Stimulated activated CD4-positive, alpha-beta T cell treated with anti-CD3 and anti-CD28 coated beads, Interleukin-15, amount 100 ng/mL, for 48 hours (primary cell): ENCODE data around the gene SOX8.
"Not testable (repeated sequence)": the region's sequence is repeated elsewhere in the genome, so short reads cannot be mapped to it uniquely, and the experiment has no call there.

Experiments
- DNase-seq, 2 donors: peaks; one replicate each; pipeline ENCODE4 v3.0.0-alpha.2; 2020; ENCODE audit warnings: low read depth in 2 of 2

The SOX8 gene

DNA sequence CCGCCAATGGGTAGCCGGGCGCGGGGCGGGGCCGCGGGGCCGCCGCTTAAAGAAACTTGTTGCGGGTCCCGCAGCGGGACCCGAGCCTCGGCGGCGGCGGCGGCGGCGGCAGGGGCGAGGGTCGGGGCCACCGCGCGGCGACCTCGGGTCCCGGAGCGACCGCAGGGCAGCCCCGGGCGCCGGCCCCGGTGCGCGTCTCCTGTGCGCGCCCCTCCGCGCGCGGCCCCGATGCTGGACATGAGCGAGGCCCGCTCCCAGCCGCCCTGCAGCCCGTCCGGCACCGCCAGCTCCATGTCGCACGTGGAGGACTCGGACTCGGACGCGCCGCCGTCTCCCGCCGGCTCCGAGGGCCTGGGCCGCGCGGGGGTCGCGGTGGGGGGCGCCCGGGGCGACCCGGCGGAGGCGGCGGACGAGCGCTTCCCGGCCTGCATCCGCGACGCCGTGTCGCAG lies at the start of gene SOX8:
Gene SOX8 (plus strand): TSS at position 76 of the 450 bp plus-strand sequence. CDS start 153 bp downstream, at position 229.
- no peak for DNase-seq

DNA sequence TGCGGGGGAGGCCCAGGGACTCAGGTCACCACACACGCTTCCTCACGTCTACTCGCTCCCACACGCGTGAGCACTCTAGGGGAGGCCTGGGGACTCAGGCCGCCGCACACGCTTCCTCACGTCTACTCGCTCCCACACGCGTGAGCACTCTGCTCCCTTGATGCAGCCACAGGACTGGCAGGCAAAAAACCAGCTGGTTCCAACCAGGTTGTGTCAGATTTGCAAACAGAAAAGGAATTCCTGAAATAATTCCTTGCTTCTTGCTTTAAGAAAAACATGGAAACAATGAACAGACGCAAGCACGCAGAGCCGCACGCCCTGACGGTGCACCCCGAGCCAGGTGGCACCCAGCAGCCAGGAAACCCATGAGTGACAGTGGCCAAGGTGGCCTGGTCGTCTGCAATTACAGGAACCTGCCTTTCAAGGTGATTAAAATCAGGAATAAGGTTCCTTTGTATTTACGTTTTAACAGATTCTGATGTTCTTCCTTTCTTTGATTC lies 48.7 kb upstream of the SOX8 start:
- DNase-seq, result no peak

DNA sequence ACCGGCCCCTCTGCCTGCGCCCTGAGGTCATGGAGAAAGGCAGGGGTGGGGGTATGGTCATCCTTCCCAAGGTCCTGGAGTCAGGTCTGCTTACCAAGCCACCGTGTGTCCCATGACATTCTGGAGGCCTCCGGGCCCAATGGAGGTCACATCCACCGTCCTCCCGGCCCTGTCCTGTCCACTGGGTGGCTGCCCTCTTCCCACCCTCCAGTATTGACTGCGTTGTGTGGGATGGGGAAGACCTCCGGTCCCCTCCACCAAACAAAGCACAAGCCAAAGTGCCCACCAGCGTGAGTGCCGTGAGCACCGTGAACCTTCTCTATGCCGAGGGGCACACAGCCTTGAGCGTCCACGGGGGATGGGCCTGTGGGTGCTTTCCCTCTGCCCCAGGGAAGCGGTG lies 48.0 kb upstream of the SOX8 start:
- no peak for DNase-seq

DNA sequence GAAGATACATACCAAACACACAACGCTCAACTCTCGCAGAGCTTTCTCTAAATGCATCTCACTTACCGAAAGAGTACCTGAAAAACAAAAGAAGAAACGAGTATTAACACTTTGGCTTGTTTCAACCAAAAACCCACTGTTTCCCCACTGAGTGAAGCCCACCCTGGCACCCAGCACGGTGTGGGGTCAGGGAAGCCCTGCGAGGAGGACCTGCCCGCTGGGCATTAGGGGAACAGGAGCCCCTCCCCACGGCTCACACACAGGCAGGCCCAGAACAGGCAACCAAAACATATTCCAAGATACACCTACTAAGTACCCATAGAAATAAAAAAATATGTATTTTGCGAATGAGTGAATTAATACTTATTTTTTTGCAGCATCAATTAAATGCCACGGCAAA lies 47.4 kb upstream of the SOX8 start:
- no peak for DNase-seq

DNA sequence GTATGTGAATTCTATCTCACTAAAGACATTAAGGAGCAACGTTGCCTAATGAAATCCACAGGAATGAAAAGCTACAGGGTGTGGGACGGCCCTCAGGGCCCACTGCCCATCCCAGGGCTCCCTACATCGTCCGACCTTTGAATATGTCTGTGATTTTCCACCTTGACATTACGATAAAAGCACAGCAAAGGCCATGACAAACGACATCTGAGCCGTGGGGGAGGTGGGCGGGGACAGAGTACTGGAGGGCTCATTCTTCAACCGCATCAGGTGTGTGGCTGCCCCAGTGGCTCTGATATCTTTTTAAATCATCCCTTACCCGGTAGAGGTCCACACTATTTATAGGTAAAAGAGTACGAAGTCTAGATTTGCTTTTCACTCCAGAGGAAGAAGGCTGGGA lies 45.9 kb upstream of the SOX8 start:
- no peak for DNase-seq

DNA sequence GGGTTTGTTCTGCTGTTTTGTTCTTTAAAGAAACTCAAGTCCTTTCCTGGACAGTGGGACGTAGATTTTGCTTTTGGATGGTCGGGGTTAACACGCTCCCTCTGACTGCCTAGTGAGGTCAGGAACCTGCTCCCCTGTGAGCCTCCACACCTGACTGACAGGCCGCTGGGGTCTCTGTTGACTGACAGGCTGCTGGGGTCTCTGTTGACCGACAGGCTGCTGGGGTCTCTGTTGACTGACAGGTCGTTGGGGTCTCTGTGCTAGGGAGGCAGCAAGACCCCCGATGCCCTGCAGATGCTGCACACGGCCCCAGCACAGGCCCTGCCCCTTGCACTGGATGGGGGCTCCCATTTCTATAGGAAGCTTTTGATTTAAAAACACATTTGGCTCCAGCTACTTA lies 44.3 kb upstream of the SOX8 start:
- no peak for DNase-seq

DNA sequence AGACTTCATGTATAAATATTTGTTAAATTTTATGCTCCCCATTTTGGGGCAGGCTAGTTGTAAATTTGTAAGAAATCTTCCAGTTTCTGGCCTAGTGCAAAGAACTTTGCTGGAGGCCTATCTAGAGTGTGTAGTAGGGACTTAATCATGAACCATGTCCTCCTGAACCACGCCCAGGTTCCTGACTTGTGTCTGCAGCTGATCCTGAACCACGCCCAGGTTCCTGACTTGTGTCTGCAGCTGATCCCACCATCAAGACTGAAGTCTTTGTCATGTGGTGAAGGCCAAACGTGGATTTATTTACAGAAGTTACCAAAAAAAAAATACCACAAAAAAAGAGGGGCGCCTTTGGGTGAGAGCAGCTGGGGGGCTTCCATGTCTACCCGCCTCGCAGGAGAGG lies 43.8 kb upstream of the SOX8 start:
- no peak for DNase-seq

DNA sequence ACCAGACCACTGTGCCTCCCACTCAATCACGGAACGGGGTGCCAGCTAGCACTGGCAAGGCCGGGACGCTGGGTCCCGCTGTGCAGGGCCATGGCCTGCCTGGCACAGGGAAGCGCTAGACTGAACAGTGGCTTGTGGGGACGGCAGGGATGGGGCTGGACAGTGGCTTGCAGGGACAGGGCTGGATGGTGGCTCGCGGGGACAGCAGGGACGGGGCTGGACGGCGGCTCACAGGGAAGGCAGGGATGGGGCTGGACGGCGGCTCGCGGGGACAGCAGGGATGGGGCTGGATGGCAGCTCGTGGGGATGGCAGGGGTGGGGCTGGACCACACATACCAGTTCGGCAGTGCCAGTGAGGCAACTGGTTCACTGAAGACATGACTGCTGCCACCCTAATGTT lies 43.4 kb upstream of the SOX8 start:
- no peak for DNase-seq

DNA sequence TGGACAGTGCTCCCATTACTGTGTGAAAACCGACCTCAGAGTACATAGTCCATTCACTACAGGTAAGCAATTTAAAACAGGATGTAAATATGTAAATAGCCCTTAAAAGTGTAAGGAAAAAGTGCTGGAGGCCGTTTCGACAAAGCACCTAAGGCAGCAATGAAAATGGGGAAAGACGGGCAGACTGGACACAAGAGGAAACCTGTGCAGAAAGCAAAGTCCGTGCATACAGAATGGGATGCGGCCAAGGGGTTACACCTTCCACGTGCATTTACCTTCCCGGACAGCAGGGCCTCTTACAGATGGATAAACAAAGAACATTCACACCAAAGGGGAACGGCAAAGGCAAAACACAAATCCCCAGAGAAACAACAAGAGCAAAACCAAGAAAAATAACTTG lies 42.8 kb upstream of the SOX8 start:
- no peak for DNase-seq

DNA sequence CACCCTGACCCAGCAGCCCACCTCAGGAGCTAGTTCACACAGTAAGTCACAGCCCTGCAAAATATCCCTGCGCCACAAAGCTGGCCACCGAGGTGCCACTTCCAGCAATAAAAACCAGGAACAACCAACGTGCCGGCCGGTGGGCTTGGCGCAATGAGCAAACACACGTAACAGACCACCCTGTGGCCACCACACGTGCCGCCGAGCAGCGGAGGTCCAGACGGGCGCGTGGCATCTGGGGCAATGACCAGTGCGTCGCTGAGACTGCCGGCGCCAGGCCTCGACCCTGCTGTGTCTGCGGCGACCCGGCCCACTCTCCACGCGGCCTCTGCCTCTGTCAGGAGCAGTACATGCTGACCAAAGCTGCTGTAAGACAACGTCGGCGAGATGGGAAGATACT lies 42.3 kb upstream of the SOX8 start:
- DNase-seq, result no peak

DNA sequence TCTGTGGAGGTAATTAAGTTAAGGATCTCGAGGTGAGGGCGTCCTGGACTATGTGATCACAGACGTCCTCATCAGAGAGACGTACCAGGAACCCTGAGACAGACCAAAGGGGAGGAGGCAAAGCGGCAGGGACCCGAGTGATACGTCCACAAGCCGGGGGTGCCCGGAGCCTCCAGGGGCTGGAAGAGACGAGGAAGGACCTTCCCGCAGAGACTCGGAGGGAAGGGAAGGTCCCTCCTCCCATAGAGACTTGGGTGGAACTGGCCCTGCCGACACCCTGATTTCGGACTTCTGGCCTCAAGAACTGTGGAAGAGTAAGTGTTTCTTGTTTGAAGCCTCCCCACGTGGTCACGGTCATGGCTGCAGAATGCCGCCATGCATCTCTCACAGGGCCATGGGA lies 41.6 kb upstream of the SOX8 start:
- no peak for DNase-seq

DNA sequence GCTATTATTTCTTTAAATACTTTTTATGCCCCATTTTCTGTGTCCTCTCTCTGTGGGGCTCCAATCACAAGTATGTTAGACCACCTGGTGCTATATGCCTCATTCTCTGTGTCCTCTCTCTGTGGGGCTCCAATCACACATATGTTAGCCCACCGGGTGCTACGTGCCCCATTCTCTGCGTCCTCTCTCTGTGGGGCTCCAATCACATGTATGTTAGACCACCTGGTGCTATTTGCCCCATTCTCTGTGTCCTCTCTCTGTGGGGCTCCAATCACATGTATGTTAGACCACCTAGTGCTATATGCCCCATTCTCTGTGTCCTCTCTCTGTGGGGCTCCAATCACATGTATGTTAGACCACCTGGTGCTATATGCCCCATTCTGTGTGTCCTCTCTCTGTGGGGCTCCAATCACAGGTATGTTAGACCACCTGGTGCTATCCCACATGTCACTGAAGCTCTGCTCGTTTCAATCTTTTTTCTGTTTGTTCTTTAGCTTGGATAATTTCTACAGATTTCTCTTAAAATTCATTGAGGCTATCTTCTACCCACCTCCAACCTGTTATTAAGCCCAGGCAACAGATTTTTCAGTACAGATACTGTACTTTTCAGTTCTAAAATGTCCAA lies 39.0 kb upstream of the SOX8 start:
- no peak for DNase-seq

DNA sequence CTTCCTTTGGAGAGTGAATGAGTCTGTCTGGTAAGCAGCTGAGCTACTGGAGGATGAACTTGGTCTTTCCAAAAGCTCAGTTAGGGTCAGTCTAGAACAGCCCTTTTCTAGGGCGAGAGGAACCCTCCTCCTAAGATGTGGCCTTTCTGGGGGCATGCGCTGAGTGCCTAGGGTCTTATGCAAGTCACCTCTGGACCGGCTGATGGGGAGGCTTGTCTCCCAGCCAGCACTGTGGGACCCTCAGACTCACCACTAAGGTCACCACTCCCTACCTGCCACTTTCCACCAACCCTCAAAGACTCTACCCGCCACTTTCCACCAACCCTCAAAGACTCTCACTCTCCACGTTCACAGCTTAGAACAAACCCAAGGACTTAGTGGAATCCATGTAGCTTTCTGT lies 37.6 kb upstream of the SOX8 start:
- no peak for DNase-seq

DNA sequence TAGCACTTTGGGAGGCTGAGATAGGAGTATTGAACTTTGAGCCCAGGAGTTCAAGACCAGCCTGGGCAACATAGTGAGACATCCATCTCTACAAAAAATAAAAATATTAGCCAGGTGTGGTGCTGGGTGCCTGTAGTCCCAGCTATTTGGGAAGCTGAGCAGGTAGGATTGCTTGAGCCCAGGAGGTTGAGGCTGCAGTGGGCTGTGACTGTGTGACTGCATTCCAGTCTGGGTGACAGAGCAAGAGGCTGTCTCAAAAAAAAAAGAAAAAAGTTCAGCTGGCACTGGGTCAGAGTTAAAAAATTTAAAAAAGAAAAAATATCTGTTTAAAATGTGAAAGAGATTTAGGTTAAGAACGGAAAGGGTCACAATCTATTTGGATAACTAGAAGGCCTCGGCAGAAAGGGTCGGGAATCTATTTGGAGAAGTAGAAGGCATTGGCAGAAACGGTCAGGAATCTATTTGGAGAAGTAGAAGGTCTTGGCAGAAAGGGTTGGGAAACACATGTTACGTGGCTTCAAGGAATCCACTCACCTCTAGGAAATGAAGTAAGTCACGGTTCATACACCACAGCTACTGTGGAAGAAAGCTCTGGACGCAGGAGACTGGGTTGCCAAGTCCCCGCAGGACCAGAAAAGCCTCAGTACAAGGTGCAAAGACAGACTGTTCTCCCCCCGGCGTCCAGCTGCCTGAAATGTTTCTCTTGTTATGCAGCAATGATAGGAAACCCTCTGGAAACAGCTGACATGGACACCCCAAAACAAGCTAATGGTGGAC lies 36.1 kb upstream of the SOX8 start:
- DNase-seq, result no peak

DNA sequence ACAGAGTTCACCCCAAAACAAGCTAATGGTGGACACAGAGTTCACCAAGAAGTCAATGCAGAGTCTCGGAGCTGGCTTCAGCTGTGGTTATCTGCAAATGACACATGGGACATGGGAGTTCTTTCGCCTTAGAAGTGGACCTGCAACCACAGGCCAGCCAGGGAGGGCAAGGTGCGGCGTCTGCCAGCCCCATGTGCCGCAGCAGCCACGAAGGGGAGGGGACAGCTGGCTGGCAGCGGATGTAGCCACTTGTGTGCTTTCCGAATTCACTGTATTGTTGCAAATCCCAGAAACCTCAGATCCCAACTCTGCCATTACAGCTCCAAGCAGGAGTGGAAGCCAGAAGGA lies 35.5 kb upstream of the SOX8 start:
- no peak for DNase-seq

DNA sequence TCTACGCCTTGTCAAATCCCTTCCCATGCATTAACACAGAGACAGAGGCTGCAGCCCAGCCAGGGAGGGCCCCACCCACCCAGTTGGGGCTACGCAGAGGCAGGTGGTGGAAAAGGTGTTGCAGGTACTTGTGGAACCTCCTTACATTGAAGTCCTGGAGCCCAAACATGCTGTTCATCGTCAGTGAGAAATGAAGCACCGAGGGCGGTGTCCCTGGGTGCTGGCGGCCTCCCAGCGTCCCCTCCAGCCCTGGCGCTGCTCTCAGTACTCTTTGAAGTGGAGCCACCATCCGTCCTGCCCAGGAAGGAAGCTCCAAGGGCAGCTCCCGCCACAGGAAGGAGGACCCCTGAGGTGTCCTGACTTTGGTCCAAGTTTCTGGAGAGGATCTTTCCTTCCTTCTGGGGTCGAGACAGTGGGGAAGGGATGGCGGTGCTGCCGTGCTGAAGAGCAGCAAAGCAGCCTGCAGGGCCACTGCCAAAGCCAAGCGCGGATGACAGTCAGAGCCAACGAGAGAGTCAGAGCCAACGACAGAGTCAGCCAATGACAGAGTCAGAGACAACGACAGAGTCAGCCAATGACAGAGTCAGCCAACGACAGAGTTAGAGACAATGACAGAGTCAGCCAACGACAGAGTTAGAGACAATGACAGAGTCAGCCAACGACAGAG lies 34.2 kb upstream of the SOX8 start:
- DNase-seq, result no peak

DNA sequence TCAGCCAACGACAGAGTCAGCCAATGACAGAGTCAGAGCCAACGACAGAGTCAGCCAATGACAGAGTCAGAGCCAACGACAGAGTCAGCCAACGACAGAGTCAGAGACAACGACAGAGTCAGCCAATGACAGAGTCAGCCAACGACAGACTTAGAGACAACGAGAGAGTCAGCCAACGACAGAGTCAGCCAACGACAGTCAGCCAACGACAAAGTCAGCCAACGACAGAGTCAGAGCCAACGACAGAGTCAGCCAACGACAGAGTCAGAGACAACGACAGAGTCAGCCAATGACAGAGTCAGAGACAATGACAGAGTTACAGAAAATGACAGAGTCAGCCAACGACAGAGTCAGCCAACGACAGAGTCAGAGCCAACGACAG lies 33.7 kb upstream of the SOX8 start:
- DNase-seq, result not testable (repeated sequence)

DNA sequence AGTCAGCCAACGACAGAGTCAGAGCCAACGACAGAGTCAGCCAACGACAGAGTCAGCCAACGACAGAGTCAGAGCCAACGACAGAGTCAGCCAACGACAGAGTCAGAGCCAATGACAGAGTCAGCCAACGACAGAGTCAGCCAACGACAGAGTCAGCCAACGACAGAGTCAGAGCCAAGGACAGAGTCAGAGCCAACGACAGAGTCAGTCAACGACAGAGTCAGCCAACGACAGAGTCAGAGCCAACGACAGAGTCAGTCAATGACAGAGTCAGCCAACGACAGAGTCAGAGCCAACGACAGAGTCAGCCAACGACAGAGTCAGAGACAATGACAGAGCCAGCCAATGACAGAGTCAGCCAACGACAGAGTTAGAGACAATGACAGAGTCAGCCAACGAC lies 32.8 kb upstream of the SOX8 start:
- not testable (repeated sequence) for DNase-seq

DNA sequence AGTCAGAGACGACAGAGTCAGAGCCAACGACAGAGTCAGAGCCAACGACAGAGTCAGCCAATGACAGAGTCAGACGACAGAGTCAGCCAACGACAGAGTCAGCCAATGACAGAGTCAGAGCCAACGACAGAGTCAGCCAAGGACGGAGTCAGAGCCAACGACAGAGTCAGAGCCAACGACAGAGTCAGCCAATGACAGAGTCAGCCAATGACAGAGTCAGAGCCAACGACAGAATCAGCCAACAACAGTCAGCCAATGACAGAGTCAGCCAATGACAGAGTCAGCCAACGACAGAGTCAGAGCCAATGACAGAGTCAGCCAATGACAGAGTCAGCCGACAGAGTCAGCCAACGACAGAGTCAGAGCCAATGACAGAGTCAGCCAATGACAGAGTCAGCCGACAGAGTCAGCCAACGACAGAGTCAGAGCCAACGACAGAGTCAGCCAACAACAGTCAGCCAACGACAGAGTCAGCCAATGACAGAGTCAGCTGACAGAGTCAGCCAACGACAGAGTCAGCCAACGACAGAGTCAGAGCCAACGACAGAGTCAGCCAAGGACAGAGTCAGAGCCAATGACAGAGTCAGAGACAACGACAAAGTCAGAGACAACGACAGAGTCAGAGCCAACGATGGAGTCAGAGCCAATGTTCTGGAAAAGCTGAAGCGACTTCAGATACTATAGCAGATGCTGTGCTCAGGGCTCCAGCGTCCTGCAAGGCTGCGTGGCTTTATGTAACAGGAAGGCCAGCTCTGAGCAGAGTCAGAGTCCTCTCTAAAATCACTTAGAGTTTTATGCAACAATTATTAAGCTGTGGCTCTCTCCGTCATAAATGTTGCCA lies 30.6 kb upstream of the SOX8 start:
- not testable (repeated sequence) for DNase-seq

DNA sequence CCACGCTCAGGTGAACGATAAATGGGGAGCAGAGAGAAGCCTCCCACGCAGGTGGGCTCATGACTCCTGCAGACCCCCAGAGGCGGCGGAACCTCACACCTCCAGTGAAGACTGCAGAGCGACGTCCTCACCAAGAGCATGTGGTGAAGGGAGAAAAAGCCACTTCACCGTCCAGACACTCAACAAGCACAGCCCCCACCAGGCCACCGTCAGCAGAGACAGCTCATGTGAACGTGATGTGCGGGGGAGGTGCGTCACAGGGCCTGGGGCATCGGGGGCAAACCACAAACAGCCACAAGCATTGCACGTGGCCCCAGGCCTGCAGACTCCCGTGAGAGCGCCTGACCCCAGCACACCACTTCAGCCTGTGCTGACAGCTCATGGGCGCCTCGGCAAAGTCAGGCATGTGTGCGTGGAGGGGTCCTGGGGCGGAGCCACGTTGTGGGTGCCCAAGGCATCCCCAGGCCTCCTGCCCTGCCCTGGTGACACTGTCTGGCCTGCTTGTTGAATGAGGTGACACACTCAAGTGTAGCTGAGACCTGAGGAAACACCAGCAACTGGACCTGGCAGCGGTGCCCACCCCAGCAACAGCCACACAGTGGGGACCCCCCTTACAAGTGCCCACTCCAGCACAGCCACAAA lies 29.8 kb upstream of the SOX8 start:
- DNase-seq, result no peak

DNA sequence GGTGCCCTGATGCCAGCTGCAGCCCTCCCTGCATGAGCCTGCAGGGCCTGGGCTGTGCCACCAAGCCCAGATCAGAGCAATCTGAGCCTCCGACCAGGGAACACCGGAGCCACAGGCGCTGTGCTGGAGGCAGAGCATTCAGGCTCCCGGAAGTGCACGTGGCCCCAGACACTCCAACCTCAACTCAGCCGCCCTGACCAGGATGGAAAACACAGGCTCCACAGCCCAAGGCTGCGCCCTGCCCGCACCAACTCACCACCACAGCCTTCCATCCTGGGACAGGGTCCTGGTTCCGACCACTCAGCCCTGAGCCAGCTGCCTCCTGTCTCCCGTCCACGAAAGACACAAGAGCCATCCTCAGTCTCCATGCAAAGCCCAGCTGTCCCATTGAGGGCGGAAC lies 29.2 kb upstream of the SOX8 start:
- no peak for DNase-seq

DNA sequence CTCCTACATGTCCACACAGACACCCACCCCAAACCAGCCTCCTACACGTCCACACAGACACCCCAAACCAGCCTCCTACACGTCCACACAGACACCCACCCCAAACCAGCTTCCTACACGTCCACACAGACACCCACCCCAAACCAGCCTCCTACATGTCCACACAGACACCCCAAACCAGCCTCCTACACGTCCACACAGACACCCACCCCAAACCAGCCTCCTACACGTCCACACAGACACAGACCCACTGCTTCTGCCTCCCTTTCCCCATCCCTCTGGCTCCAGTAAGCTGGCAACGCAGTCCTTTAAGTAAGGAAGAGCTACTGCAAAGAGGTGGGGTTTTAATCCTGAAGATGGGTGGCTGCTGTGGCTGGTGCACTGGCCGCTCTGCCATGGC lies 27.8 kb upstream of the SOX8 start:
- DNase-seq, result not testable (repeated sequence)
